GM12892 (cell line): ENCODE data around the gene HECW1.
"Not testable (repeated sequence)": the region's sequence is repeated elsewhere in the genome, so short reads cannot be mapped to it uniquely, and the experiment has no call there.

Experiments
- POLR2A ChIP-seq: IDR thresholded peaks from 2 replicates; pipeline ENCODE4 v1.6.1; 2011; ENCODE audit warnings: low read depth, low read length, control low read depth
- POLR2AphosphoS5 ChIP-seq: IDR thresholded peaks from 2 replicates; pipeline ENCODE4 v1.6.1; 2011; ENCODE audit warnings: low read depth, low read length, control low read depth

- not testable (repeated sequence) for TF ChIP-seq POLR2A, POLR2AphosphoS5
Measured at GRCh38 chr7:43345696-43346095, 233.2 kb downstream of the HECW1 start.
